ENCODE data around the gene C11orf91.

C11orf91 gene, protein sequence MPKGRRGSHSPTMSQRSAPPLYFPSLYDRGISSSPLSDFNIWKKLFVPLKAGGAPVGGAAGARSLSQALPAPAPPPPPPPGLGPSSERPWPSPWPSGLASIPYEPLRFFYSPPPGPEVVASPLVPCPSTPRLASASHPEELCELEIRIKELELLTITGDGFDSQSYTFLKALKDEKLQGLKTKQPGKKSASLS

GRCh38 chr11:33700502-33701271, at the start of gene C11orf91:
TSS of gene C11orf91 (minus strand) at chr11:33700826. CDS start at chr11:33700740, 86 bp downstream.
- Mint-ChIP-seq H3K4me1 (peaks cover 13% of the 10 kb centered on the region), H3K4me3 (peak within 1 kb of the TSS; percentile 80), H3K36me3 (ENCODE audit: low read depth) (no peaks in the 10 kb centered on the region), H3K27me3 (peaks cover 21% of the 10 kb centered on the region), H3K27ac (peak within 1 kb of the TSS; percentile 82), H3K9me3 (no peaks in the 10 kb centered on the region)
- DNase-seq (peak; percentile 97), ATAC-seq (peak; percentile 89)

GRCh38 chr11:33747979-33748378, 47.4 kb upstream of the C11orf91 start:
- no peaks in the 10 kb centered on the region for H3K9me3 Mint-ChIP-seq
- ATAC-seq (no peak), DNase-seq (no peak)
- peaks cover under 1% of the 10 kb centered on the region for H3K4me1 Mint-ChIP-seq
- no peak overlapping the region for H3K27ac Mint-ChIP-seq
- no peaks in the 10 kb centered on the region for H3K27me3 Mint-ChIP-seq
- no peak overlapping the region for H3K4me3 Mint-ChIP-seq
- H3K36me3 Mint-ChIP-seq (ENCODE audit: low read depth): peaks cover 5% of the 10 kb centered on the region

DNA sequence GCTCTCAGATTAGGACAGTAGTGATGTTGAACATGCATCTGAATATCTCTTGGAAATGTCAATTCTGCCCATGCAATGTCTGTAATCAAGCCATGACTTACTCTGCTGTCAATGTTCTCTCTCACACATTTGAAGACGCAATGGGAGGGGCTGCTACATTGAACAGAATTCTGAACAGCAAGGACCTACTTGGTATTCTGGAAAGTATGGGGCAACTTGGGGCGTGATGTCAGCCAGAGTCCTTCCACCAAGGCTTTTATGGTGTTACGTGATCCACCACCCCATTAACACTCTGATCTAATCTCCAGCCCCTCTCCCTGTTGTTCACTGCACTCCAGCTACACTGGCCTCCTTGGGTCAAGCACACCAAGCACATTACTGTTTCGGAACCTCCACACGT, 42.7 kb upstream of the C11orf91 start:
- Mint-ChIP-seq H3K36me3 (ENCODE audit: low read depth) (peaks cover 4% of the 10 kb centered on the region), H3K27me3 (peaks cover 4% of the 10 kb centered on the region), H3K9me3 (no peaks in the 10 kb centered on the region), H3K4me3 (no peak overlapping the region), H3K4me1 (peaks cover 2% of the 10 kb centered on the region), H3K27ac (no peak overlapping the region)
- ATAC-seq (no peak), DNase-seq (no peak)

DNA sequence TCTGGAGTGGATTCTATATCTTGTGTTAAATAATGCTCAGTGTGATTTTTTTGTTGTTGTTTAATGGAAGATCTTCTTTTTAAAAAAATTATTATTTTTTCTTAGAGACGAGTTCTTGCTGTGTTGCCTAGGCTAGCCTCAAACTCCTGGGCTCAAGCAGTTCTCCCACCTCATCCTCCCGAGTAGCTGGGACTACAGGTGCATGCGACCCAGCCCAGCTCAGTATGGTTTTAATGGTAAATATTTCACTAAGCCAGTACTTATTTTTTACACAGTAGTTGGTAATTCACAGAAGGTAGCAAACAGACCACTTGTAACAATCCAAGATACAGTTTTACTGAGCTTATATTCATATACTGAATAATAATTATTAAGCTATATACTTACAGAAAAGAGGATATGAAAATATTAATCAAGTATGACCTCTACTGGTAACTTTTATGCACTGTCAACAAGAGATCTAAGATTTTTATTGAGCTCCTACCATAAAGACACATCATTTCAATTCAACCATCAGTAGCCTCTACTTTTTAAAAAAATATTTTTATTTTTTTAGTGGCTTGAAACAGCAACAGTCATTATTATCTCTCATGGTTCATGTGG, 41.7 kb upstream of the C11orf91 start:
- Mint-ChIP-seq H3K9me3 (no peaks in the 10 kb centered on the region), H3K27ac (no peak overlapping the region), H3K36me3 (ENCODE audit: low read depth) (peaks cover 3% of the 10 kb centered on the region), H3K27me3 (peaks cover 4% of the 10 kb centered on the region), H3K4me1 (peaks cover 2% of the 10 kb centered on the region), H3K4me3 (no peak overlapping the region)
- ATAC-seq (no peak), DNase-seq (no peak)

GRCh38 chr11:33741806-33742205, 41.2 kb upstream of the C11orf91 start:
- H3K36me3 Mint-ChIP-seq (ENCODE audit: low read depth): peaks cover 3% of the 10 kb centered on the region
- no peak for ATAC-seq
- no peak for DNase-seq
- peaks cover 2% of the 10 kb centered on the region for H3K4me1 Mint-ChIP-seq
- H3K4me3 Mint-ChIP-seq: no peak overlapping the region
- no peak overlapping the region for H3K27ac Mint-ChIP-seq
- H3K27me3 Mint-ChIP-seq: peaks cover 8% of the 10 kb centered on the region
- no peaks in the 10 kb centered on the region for H3K9me3 Mint-ChIP-seq

DNA sequence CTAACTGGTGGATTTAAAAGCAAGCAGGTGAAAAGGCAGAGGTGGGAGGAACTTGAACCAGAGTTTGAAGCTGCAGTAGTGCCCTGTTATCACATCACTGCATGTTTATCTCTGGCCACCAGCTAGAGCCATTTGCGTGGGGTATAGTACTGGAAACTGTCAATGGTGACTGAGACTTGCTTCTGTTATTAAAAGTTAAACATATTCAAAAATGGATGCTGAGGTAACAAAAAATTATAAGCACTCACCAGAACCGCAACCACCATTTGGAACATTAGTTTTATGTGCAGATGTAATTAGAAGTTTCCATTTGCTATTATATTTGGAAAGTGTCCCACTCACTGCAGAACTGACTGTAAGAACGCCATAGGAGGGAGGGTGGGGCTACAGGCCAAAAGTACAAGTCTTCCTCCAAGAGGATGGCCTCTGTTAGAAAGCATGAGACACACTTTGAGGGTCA, 36.8 kb upstream of the C11orf91 start:
- Mint-ChIP-seq H3K27me3 (peaks cover 17% of the 10 kb centered on the region), H3K36me3 (ENCODE audit: low read depth) (peaks cover 8% of the 10 kb centered on the region), H3K27ac (no peak overlapping the region), H3K4me1 (peaks cover 32% of the 10 kb centered on the region), H3K9me3 (no peaks in the 10 kb centered on the region), H3K4me3 (no peak overlapping the region)
- DNase-seq: no peak
- no peak for ATAC-seq

- H3K27me3 Mint-ChIP-seq: peaks cover 17% of the 10 kb centered on the region
- H3K4me3 Mint-ChIP-seq: peak within 1 kb of the TSS; percentile 84
- no peaks in the 10 kb centered on the region for H3K9me3 Mint-ChIP-seq
- ATAC-seq: peak; percentile 42
- peak within 1 kb of the TSS; percentile 72 for H3K27ac Mint-ChIP-seq
- peaks cover 41% of the 10 kb centered on the region for H3K4me1 Mint-ChIP-seq
- peak; percentile 93 for DNase-seq
- H3K36me3 Mint-ChIP-seq (ENCODE audit: low read depth): peaks cover 8% of the 10 kb centered on the region
Measured at GRCh38 chr11:33736148-33736812, 35.7 kb upstream of the C11orf91 start, which contains the start of gene CD59. TSS of gene CD59 (minus strand) at chr11:33736423. CDS start at chr11:33722445, 13,978 bp downstream.

GRCh38 chr11:33735271-33736147, 34.9 kb upstream of the C11orf91 start:
- H3K27me3 Mint-ChIP-seq: peaks cover 17% of the 10 kb centered on the region
- peaks cover 8% of the 10 kb centered on the region for H3K36me3 Mint-ChIP-seq (ENCODE audit: low read depth)
- H3K4me3 Mint-ChIP-seq: peak overlapping the region; percentile 84
- H3K27ac Mint-ChIP-seq: peak overlapping the region; percentile 72
- H3K9me3 Mint-ChIP-seq: no peaks in the 10 kb centered on the region
- peaks cover 43% of the 10 kb centered on the region for H3K4me1 Mint-ChIP-seq
- DNase-seq (peak; percentile 50), ATAC-seq (peak; percentile 36)

GRCh38 chr11:33734441-33735270, 34.0 kb upstream of the C11orf91 start:
- no peak for ATAC-seq

GRCh38 chr11:33733980-33734379, 33.4 kb upstream of the C11orf91 start:
- no peak overlapping the region for H3K27ac Mint-ChIP-seq
- DNase-seq (no peak), ATAC-seq (no peak)
- H3K4me3 Mint-ChIP-seq: no peak overlapping the region
- peaks cover 43% of the 10 kb centered on the region for H3K4me1 Mint-ChIP-seq
- no peaks in the 10 kb centered on the region for H3K9me3 Mint-ChIP-seq
- peaks cover 8% of the 10 kb centered on the region for H3K36me3 Mint-ChIP-seq (ENCODE audit: low read depth)
- peaks cover 17% of the 10 kb centered on the region for H3K27me3 Mint-ChIP-seq

More at GRCh38 chr11:33734441-33735270, 34.0 kb upstream of the C11orf91 start:
- H3K36me3 Mint-ChIP-seq (ENCODE audit: low read depth): peaks cover 8% of the 10 kb centered on the region
- peak overlapping the region; percentile 84 for H3K4me3 Mint-ChIP-seq
- no peaks in the 10 kb centered on the region for H3K9me3 Mint-ChIP-seq
- H3K4me1 Mint-ChIP-seq: peaks cover 43% of the 10 kb centered on the region
- H3K27me3 Mint-ChIP-seq: peaks cover 17% of the 10 kb centered on the region
- no peak for DNase-seq
- H3K27ac Mint-ChIP-seq: peak overlapping the region; percentile 72

DNA sequence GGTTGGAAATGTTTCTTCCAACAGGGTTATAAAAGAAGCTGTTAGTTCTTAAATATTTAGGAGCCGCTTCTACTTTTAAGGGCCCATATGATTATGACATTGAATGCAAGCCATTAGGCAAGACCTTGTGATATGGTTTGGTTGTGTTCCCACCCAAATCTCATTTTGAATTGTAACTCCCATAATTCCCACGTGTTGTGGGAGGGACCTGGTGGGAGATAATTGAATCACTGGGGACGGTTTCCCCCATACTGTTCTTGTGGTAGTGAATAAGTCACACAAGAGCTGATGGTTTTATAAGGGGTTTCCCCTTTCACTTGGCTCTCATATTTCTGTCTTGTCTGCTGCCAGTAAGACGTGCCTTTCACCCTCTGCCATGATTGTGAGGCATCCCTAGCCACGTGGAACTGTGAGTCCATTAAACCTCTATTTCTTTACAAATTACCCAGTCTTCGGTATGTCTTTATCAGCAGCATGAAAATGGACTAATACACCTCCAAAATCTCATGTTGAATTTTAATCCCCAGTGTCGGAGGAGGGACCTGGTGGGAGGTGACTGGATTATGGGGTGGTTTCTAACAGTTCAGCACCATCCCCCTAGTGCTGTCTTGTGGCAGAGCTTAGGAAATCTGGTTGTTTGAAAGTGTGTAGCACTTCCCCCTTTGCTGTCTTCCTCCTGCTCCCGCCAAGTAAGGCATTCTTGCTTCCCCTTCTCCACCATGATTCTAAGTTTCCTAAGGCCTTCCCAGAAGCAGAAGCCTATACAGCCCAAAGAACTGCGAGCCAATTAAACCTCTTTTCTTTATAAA, 31.3 kb upstream of the C11orf91 start:
- ATAC-seq: peak; percentile 81
- Mint-ChIP-seq H3K36me3 (ENCODE audit: low read depth) (peaks cover 8% of the 10 kb centered on the region), H3K9me3 (no peaks in the 10 kb centered on the region), H3K4me1 (peaks cover 43% of the 10 kb centered on the region), H3K27me3 (peaks cover 10% of the 10 kb centered on the region), H3K27ac (no peak overlapping the region), H3K4me3 (peak overlapping the region; percentile 42)
- DNase-seq: peak; percentile 24

- peaks cover 42% of the 10 kb centered on the region for H3K4me1 Mint-ChIP-seq
- peaks cover 8% of the 10 kb centered on the region for H3K36me3 Mint-ChIP-seq (ENCODE audit: low read depth)
- no peak overlapping the region for H3K27ac Mint-ChIP-seq
- H3K27me3 Mint-ChIP-seq: peaks cover 14% of the 10 kb centered on the region
- ATAC-seq (no peak), DNase-seq (no peak)
- H3K4me3 Mint-ChIP-seq: no peak overlapping the region
- no peaks in the 10 kb centered on the region for H3K9me3 Mint-ChIP-seq
Measured at GRCh38 chr11:33730716-33731115, 30.1 kb upstream of the C11orf91 start.
